CD4-positive, alpha-beta T cell treated with Interleukin-17A for 4 hours (primary cell): Measurements from ENCODE around the gene CHRNE.
A peak's percentile ranks its signal among the peaks of the same experiment; 100 is the strongest.
"Not testable (repeated sequence)": the region's sequence is repeated elsewhere in the genome, so short reads cannot be mapped to it uniquely, and the experiment has no call there.

Source experiments
- DNase-seq: peaks from one replicate; pipeline ENCODE4 v3.0.0-alpha.2; 2020; ENCODE audit warnings: mixed read lengths

Gene CHRNE

DNA sequence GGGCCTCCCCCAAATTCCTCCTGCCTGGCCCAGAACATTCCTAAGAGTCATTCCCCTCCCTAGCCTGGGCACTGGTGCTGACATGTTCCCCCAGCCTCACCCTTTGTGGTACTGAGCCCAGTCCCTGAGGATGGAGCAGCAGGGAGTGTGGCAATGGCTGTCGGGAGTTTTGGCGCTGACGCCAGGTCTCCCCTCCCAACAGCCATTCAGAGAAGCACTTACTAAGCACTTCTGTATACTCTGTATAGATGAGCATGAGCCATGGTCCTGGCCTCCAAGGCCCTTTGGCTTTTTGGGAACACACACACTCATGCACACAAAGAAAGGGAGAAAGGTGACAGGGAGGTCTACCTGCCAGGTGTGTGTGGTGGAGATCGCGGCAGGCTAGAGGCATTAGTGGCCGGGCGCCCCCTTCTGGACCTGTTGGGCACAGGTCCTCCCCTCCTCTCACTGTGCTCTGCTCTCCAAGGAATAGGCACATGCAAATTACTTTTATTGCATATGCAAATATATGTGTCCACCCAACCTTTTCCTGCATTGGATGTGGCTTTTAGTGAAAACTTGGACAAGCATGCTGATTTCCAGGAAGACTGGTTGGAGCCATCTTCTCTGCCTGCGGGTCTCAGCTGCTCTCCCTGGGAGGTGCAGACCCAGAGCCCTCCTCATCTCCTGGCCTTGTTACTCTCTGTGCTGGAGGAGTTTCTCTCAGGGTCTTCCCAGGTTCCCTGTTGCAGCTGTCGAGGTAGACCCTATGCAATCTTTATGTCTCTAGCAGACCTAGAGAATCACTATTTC, 20.9 kb downstream of the CHRNE start:
- DNase-seq, result peak; percentile 84

DNA sequence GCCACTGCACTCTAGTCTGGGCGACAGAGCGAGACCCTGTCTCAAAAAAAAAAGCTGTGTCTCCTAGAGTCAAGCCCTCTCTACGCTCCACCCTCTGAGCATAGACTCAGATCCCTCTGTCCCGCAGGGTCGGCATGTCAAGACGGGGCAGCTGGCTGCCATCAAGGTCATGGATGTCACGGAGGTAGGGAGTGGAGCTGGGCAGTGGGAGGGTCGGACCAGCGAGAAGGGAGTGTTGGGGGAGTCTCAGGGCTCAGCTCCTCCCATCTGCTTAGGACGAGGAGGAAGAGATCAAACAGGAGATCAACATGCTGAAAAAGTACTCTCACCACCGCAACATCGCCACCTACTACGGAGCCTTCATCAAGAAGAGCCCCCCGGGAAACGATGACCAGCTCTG, 22.0 kb downstream of the CHRNE start:
- DNase-seq, result no peak

DNA sequence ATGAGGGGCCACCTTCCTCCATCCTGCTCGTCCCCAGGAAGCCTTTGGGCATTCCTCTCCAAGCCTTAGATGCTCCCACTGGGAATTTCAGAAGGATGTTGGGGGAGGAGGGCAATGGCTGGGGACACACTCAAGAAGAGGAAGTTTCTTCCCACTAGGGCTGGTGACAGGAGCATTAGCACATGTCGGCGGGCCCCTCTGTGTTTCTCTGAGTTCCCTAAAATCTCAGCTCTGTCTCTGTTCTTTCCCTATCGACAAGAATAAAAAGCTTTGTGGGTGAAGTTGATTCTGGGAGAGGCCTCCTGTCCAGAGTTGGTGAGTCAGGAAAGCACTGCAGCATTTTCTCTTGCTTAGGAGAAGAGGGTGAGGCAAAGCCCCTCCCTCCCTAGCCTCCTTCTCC, 23.3 kb downstream of the CHRNE start:
- no peak for DNase-seq

DNA sequence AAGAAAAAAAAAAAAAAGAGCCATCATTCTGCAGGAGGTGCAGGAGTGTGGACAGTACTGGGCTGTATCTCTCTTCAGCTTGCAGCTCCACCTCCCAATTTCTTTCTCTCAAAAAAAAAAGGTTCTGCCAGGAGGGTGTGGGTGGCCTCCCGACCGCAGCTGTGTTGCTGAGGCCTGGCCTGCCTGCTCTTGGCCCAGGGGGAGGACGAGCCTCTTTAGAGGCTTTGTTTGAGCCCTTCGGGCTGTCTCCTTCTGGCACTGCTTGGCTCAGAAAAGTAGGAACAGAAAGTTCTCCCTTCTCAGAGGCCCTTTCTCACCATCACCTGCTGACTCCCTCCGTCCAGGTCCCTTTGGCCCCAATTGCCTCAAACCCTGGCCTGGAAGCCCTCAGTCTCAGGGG, 25.8 kb downstream of the CHRNE start:
- DNase-seq, result no peak

DNA sequence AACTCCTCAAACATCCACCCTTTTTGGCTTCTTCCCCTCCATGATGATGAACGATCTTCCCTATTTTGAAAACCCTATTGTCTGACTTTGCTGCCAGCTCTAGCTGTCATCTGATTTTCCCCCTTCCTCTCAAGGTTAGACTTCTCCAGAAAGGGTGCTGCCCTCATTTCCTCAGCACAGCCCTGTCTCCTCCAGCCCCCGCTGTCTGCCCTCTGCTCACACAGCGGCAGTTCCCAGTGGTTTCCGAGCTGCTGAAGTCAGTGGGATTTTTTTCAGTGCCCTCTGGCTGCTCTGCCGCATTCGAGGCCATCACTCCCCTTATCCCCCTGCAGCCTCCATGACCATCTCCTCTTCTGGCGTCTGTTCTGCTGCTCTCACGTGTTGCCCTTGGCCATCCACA, 30.1 kb downstream of the CHRNE start:
- no peak for DNase-seq

DNA sequence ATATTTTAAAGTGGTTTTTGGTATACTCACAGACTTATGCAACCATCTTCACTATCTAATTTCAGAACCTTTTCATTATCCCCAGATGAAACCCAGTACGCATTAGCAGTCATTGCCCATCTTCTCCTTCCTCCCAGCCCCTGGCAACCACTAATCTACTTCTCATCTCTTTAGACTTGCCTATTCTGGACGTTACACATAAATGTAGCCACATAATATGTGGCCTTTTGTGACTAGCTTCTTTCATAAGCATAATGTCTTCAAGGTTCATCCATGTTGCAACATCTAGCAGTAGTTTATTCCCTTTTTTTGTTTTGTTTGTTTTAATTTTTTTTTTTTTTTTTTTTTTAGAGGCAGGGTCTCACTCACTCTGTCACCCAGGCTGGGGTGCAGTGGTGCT, 32.0 kb downstream of the CHRNE start:
- no peak for DNase-seq

DNA sequence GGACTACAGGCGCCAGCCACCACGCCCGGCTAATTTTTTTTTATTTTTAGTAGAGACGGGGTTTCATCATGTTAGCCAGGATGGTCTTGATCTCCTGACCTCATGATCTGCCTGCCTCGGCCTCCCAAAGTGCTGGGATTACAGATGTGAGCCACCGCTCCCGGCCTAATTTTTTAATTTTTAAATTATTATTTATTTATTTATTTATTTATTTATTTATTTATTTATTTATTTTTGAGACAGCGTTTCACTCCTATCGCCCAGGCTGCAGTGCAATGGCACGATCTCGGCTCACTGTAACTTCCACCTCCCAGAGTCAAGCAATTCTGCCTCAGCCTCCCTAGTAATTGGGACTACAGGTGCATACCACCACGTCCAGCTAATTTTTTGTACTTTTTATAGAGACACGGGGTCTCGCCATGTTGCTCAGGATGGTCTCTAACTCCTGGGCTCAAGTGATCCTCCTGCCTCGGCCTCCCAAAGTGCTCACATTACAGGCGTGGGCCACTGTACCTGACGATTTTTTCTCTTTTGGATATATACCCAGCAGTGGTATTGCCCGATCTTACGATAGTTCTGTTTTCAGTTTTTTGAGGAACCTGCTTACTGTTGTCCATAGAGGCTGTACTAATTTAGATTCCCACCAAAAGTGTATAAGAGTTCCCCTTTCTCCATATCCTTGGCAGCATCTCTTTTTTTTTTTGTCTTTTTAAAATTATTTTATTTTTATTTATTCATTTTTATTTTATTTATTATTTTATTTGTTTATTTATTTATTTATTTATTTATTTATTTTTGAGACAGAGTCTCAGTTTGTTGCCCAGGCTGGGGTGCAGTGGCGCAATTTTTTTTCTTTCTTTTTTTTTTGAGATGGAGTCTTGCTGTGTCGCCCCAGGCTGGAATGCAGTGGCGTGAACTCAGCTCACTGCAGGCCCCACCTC, 33.6 kb downstream of the CHRNE start:
- DNase-seq, result not testable (repeated sequence)

DNA sequence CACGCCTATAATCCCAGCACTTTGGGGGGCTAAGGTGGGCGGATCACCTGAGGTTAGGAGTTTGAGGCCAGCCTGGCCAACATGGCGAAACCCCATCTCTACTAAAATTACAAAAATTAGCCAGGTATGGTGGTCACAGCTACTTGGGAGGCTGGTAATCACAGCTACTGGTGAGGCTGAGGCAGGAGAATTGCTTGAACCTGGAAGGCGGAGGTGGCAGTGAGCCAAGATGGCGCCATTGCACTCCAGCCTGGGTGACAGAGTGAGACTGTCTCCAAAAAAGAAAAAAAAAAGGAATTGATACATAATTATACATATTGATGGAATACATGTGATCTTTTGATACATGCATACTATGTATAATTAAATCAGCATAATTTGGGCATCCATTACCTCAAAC, 35.4 kb downstream of the CHRNE start:
- not testable (repeated sequence) for DNase-seq

DNA sequence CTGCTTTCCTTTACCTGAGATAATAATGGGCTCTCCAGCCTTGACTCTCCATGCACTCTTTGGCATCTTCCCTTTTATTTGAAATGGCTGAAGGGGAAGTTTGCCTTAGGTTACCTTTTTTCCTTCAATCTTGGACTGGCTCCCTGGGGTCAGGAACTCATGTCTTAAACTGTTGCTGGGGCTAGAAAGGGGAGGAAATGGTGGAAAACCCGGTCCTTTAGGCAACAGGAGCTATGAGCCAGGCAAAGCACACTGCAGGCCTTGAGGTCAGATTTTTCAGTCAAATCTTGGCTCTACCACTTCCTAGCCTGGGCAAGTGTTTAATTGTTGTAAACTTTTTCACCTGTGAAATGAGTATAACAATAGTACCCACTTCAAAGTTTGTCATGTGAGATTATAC, 39.6 kb downstream of the CHRNE start:
- DNase-seq, result no peak

DNA sequence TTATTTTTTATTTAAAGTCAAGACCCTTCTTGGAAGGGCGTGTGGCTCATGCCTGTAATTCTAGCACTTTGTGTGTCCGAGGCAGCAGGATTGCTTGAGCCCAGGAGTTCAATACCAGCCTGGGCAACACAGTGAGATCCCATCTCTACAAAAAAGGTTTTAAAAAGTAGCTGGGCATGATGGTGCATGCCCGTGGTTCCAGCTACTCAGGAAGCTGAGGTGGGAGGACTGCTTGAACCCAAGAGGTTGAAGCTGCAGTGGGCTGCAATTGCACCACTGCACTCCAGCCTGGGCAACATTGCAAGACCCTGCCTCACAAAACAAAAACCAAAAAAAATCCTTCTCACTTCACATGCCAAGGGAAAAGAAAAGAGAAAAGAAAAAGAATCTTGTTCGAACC, 40.2 kb downstream of the CHRNE start:
- DNase-seq, result no peak

DNA sequence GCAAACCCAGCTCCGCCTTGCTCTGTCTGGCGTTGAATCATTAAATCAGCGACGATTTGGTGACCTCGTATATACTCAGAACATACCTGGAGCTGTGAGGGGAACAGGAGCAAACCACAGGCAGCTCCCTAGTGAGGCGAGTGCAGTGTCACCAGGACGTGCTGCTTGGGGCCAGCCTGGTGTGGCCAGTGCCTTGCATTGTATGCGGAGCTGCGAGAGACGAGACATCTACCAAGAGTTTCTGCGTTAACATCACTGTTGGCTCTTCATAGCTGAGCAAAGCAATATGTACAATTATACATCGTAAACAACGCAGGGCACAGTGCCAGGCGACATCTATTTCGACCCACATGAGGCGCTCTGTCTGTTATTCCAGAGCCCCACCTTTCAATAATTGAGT, 41.8 kb downstream of the CHRNE start:
- no peak for DNase-seq

DNA sequence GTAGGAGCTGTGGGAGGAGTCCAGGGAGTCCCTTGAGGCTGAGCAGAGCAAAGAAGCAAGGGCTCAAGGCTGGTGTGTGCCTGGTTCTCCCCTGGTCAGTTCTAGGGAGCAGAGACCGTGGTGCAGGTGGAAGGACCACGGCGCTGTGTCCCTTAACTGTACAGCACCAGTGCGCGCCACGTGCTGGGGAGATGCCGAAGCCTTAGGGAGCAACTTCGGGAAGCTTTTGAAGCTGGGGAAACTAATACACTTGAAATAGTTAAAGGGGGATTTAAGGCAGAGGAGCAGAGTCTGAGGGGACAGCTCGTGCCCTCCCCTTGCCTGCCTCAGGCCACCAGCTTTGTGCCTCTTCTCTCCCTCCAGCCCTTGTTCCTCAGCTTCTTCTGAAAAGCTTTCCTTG, 42.2 kb downstream of the CHRNE start:
- no peak for DNase-seq

DNA sequence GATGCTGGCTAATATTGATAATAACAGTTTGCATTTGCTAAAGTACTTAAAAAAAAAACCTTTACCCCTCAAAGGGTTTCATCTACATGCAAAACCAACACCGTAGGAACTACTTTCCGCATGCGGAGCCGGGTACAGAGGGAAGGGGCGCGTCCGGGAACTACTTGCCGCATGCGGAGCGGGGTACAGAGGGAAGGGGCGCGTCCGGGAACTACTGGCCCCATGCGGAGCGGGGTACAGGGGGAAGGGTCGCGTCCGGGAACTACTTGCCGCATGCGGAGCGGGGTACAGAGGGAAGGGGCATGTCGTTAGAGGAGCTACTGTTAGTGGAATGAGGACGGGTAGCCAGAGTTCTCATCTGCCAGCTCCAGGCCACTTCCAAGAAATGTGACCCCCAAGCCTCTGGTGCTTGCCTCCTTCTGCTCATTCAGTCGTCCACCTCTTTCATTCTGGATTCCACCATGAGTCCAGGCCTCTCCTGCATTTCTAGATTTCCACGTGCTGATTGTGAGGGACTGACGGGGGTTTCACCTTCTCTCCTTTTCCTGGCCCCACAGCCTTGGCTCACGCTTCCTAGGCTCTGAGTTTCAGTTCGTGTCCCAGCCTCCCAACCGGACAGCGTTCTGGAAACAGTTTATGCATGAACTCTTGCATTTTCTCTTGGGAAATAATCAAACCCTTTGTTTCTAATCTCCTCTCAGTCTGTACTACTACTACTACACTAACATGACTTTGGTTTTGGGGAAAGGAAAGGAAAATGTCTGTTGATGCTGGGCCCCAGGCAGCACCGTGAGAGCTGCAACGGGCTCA, 42.9 kb downstream of the CHRNE start:
- no peak for DNase-seq

DNA sequence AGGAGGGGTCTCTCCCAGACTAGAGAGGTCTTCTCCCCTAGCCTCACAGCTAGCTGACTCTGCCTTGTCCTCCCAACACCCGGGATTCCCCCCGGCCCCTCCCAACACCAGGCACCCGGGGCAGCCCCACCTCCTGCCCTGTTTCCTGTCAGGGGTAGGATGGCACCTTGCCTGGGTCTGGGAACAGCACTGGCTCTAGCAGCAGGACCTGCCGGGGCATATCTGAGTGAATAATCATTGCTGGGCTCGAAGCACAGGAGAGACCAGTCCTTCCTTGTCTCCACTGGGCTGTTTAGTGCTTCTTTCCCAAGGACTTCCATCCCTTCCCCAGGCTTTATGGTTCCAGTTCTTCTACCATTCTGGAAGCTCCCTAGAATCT, 44.0 kb downstream of the CHRNE start:
- DNase-seq, result no peak

DNA sequence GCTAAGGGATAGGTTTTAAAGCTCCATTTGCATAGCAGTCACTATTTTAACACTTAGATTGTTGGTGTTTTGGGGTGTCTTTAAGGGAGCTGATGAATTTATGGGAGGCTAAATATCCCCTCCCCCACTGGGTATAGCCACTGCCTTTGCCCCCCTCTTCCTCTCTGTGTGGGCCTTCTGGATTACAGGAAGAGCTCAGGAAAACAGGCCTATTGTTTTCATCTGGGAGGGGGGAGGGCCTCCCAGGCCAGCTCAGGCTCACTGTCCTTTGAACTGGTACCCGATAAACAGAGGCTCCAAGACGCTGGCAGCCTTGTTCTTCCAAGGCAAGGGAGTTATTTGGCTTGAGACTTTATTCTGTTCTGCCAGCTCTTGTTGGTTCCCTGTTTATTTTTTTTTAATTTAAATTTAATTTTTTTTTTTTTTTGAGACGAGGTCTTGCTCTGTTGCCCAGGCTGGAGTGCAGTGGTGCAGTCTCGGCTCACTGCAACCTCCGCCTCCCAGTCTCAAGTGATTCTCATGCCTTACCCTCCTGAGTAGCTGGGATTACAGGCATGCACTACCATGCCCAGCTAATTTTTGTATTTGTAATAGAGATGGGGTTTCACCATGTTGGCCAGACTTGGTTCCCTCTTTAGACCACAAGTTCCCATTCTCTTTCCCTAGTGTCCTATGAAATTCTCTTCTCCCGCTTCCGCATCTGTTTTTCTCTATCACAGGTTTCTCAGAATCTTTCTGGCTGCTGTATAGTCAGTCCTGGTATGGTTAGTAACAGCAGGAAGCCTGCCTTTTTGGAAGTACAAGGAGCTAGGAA, 44.6 kb downstream of the CHRNE start:
- no peak for DNase-seq

DNA sequence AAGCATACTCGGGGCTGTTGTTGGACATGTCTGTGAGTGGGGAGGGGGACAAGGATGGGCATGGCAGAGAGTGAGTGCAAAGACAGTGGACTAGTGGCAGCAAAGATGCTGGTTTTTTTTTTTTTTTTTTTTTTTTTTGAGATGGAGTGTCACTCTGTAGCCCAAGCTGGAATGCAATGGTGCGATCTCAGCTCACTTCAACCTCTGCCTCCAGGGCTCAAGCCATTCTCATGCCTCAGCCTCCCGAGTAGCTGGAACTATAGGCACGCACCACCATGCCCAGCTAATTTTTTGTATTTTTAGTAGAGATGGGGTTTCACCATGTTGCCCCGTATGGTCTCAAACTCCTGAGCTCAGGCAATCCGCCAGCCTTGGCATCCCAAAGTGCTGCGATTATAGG, 45.6 kb downstream of the CHRNE start:
- DNase-seq, result not testable (repeated sequence)

DNA sequence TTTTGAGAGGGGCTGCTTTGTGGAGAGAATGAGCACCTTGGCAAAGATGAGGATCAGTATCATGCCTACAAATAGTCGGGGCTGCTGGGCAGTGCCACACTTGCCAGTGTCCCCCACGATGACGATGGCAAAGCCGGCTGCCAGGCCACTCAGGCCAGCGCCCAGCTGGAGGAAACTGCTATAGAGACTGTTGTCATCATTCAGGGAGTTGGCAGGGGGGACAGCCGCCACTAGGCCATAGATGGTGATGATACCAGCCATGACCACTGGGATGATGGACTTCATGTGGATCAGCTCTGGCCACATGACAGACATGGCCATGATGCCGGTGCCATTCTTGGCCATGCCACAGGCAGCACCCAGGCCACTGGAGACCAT, 46.0 kb downstream of the CHRNE start:
- no peak for DNase-seq

DNA sequence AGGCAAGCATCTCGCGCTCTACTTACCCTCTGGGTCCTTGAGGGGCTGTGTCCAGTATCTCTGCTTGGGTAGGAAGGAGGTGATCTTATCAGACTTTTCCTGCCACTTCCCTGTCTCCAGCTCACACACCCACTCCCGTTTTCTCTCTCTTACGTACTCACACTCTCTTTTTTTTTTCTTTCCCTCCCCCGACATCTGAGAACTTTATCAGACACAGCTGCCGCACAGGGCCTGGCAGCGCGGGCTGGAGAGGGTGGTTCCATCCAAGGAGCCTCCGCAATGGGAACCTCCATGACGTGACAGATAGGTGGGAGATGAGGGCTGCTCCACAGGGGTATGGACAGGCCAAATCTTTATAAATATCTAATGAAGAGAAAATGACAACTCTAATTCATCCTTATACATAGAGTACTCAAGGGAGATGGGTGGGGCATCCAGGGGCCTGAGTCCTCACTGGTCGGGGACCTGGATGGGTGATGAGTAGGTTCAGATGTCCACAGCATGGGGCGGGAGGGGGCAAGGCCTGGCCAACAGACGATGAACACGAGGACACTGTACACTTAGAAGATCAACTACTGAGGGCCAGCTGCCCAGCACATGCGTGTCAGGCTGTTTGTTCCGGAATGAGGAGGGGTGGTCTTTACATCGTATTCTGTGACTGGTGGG, 46.5 kb downstream of the CHRNE start:
- no peak for DNase-seq

DNA sequence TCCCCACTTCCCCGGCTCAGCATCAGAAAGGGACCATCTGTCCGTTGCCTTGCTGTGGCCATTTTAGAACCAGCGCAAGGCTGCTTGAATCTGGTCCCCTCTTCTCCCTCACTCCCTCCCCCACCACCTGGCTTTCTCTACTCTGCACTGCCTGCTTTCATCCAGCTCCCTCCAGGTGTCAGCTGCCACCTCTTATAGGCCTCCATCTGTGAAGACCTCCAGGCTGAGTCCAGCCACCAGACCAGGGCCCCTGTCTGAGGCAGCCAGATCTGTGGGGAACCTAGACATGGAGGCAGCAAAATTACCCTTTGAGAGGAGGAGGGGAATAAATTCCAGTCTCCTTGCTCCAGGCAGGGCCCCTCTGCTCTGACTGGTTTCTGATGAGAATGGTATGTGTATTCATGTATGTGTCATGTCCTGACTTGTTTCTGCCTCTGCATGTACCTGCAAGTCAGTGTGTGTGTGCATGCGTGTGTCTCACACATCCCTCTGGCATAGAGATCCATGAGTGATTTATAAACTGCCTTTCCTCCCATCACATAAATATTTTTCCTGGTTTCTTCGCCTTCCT, 48.7 kb downstream of the CHRNE start:
- DNase-seq, result no peak

DNA sequence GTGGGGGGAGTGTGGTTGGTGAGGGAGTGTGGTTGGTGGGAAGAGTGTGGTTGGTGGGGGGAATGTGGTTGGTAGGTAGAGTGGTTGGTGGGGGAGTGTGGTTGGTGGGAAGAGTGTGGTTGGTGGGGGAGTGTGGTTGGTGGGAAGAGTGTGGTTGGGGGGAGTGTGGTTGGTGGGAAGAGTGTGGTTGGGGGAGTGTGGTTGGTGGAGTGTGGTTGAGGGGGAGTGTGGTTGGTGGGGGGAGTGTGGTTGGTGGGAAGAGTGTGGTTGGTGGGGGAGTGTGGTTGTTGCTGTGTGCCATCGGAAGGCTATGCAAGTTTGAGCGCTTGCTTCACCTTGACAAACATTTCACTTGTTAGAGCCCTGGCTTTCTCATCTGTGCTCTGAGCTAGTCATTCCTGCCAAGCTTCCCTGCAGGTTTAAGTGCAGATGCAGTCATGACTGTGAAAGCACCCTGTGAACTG, 49.7 kb downstream of the CHRNE start:
- no peak for DNase-seq

DNA sequence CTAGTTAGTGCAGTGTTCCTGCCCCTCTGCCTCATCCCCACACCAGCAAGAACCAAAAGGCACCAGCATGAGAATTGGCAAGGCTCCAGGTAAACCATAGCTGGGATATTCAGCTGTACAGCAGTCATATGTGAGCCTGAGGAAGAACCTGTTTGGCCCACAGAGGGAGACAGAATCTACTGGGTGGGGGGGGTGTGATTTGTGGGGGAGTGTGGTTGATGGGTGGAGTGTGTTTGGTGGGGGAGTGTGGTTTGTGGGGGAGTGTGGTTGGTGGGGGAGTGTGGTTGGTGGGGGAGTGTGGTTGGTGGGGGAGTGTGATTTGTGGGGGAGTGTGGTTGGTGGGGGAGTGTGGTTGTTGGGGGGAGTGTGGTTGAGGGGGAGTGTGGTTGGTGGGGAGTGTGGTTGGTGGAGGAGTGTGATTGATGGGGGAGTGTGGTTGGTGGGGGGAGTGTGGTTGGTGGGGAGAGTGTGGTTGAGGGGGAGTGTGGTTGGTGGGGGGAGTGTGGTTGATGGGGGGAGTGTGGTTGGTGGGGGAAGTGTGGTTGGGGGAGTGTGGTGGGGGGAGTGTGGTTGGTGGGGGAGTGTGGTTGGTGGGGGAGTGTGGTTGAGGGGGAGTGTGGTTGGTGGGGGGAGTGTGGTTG, 50.2 kb downstream of the CHRNE start:
- DNase-seq, result peak; percentile 23
